HCT116 (cell line): ENCODE data around the gene CCNK. TPM values are rescaled to one million over a fixed set of nuclear protein-coding genes. Genes with fewer than 3 reads are reported as not detected.

ENCODE experiments used
- ATAC-seq: fragments of 200-7000 bp; cut with Tn5 transposase; 2 replicates; pipeline ENCODE4 v1.9.1; 2020; ENCODE audit warnings: mild to moderate bottlenecking, moderate library complexity
- BruUV-seq: library from RNA; stranded (reverse); fragments of 400-500 nt; replicated peaks from 2 replicates; lab custom pipeline; 2021; lab: Mats Ljungman, UMichigan
- CTCF ChIA-PET: fragments of 300-600 bp; sonication (Branson Sonifier 250); formaldehyde crosslinking; loops from one replicate; lab custom pipeline; 2021; ENCODE audit warnings: antibody characterized with exemption; lab: Charles Lee
- POLR2A ChIA-PET: fragments of 300-600, 350-600 bp; sonication (Branson Sonifier 250); formaldehyde crosslinking; loops from one replicate; lab custom pipeline; 2021; ENCODE audit warnings: antibody characterized with exemption; lab: Charles Lee
- RAD21 ChIA-PET, 2 experiments: fragments of 300-600 bp; sonication (Branson Sonifier 250); formaldehyde crosslinking; loops; one replicate each; lab custom pipeline; 2023; ENCODE audit warnings: low total read pairs in 2 of 2; ENCODE audit not compliant: uncharacterized antibody in 2 of 2, unreplicated experiment in 2 of 2, low non-redundant PET in 1 of 2; lab: Charles Lee
- DNase-seq: peaks from one replicate; pipeline ENCODE4 v3.0.0-alpha.2; 2010; ENCODE audit warnings: low read depth, low spot score
- H2AFZ ChIP-seq: fragments of 200-600 bp; shearing (Covaris generic), sonication (generic); 2 replicates; pipeline ENCODE4 v1.6.1; 2017; ENCODE audit warnings: low read depth, mixed run types, mixed read lengths, antibody characterized with exemption, low read length; ENCODE audit not compliant: poor library complexity, severe bottlenecking
- H3K27ac ChIP-seq: 2 replicates; pipeline ENCODE4 v1.5.1; 2012; ENCODE audit warnings: low read depth, low read length
- H3K27me3 ChIP-seq: fragments of 200-600 bp; sonication (generic); 2 replicates; pipeline ENCODE4 v1.6.1; 2016; ENCODE audit warnings: mixed run types, low read length, mixed read lengths; ENCODE audit not compliant: insufficient read depth
- H3K36me3 ChIP-seq, 2 experiments: fragments of 200-500 bp in 1 of 2; fragments of 200-600 bp in 1 of 2; sonication (Bioruptor generic) in 1 of 2; sonication (generic) in 1 of 2; 2 replicates each; pipeline versions ENCODE4 v1.5.1 to v1.6.1; 2014 to 2016; ENCODE audit warnings: low read length in 2 of 2, inconsistent platforms in 1 of 2, mixed read lengths in 1 of 2, mixed run types in 1 of 2; ENCODE audit not compliant: insufficient read depth in 2 of 2, control insufficient read depth in 1 of 2
- H3K4me1 ChIP-seq, 2 experiments: fragments of 200-600 bp in 1 of 2; sonication (generic) in 1 of 2; 2 replicates each; pipeline versions ENCODE4 v1.5.1 to v1.6.1; 2012 to 2017; ENCODE audit warnings: low read length in 2 of 2, inconsistent platforms in 1 of 2, mild to moderate bottlenecking in 1 of 2, mixed read lengths in 1 of 2, mixed run types in 1 of 2, moderate library complexity in 1 of 2; ENCODE audit not compliant: insufficient read depth in 2 of 2, control insufficient read depth in 1 of 2
- H3K4me2 ChIP-seq: fragments of 200-600 bp; sonication (generic); 2 replicates; pipeline ENCODE4 v1.6.1; 2017; ENCODE audit warnings: mixed run types, low read length, mixed read lengths
- H3K4me3 ChIP-seq, 2 experiments: fragments of 200-600 bp in 1 of 2; sonication (generic) in 1 of 2; replicated peaks in 1 of 2; 2 replicates each; pipeline ENCODE4 v1.5.1; 2011 to 2016; ENCODE audit warnings: low read length in 2 of 2, control low read depth in 1 of 2, low read depth in 1 of 2, mild to moderate bottlenecking in 1 of 2, mixed read lengths in 1 of 2, mixed run types in 1 of 2
- H3K79me2 ChIP-seq: fragments of 200-600 bp; sonication (generic); 2 replicates; pipeline ENCODE4 v1.6.1; 2017; ENCODE audit warnings: mild to moderate bottlenecking, mixed run types, low read length, moderate library complexity, mixed read lengths; ENCODE audit not compliant: insufficient read depth
- H3K9ac ChIP-seq: fragments of 200-600 bp; sonication (generic); 2 replicates; pipeline ENCODE4 v1.6.1; 2016; ENCODE audit warnings: low read length, mixed read lengths
- H3K9me2 ChIP-seq: fragments of 200-600 bp; sonication (generic), shearing (Covaris generic); 2 replicates; pipeline ENCODE4 v1.6.1; 2017; ENCODE audit warnings: mixed run types, mild to moderate bottlenecking, moderate library complexity; ENCODE audit not compliant: insufficient read depth
- H3K9me3 ChIP-seq, 2 experiments: fragments of 200-500 bp in 1 of 2; fragments of 200-600 bp in 1 of 2; sonication (Bioruptor generic) in 1 of 2; sonication (generic) in 1 of 2; 2 replicates each; pipeline ENCODE4 v1.6.1; 2014 to 2017; ENCODE audit warnings: low read length in 2 of 2, mixed read lengths in 2 of 2, inconsistent platforms in 1 of 2, low read depth in 1 of 2, mild to moderate bottlenecking in 1 of 2, mixed run types in 1 of 2, moderate library complexity in 1 of 2; ENCODE audit not compliant: control insufficient read depth in 1 of 2, insufficient read depth in 1 of 2
- H4K20me1 ChIP-seq: fragments of 200-600 bp; sonication (generic), shearing (Covaris generic); 2 replicates; pipeline ENCODE4 v1.6.1; 2017; ENCODE audit warnings: mixed run types, mild to moderate bottlenecking, moderate library complexity; ENCODE audit not compliant: insufficient read depth
- ATF3 ChIP-seq: IDR thresholded peaks from 2 replicates; pipeline ENCODE4 v1.6.1; 2012
- CBX3 ChIP-seq: IDR thresholded peaks from 2 replicates; pipeline ENCODE4 v1.6.1; 2012; ENCODE audit warnings: low read depth
- CTCF ChIP-seq, 3 experiments: fragments of 200-600 bp in 1 of 3; sonication (generic) in 1 of 3; IDR thresholded peaks in 2 of 3; conservative IDR thresholded peaks in 1 of 3; 2 replicates each; pipeline ENCODE4 v1.5.1; 2012 to 2017; ENCODE audit warnings: low read depth in 2 of 3, low read length in 2 of 3, antibody characterized with exemption in 1 of 3, borderline replicate concordance in 1 of 3, control low read depth in 1 of 3, mild to moderate bottlenecking in 1 of 3, mixed read lengths in 1 of 3, mixed run types in 1 of 3, moderate library complexity in 1 of 3; ENCODE audit not compliant: insufficient read depth in 1 of 3
- EGR1 ChIP-seq: IDR thresholded peaks from 2 replicates; pipeline ENCODE4 v1.6.1; 2012; ENCODE audit warnings: low read depth
- ELF1 ChIP-seq: IDR thresholded peaks from 2 replicates; pipeline ENCODE4 v1.6.1; 2012; ENCODE audit warnings: low read depth, borderline replicate concordance
- EZH2 ChIP-seq: fragments of 200-600 bp; sonication (generic); IDR thresholded peaks from 2 replicates; pipeline ENCODE4 v1.6.1; 2017; ENCODE audit warnings: antibody characterized with exemption, mixed run types
- POLR2A ChIP-seq: IDR thresholded peaks from 2 replicates; pipeline ENCODE4 v1.7.0; 2011; ENCODE audit warnings: borderline replicate concordance; ENCODE audit not compliant: insufficient read depth, insufficient read length; ENCODE audit errors: extremely low read depth
- POLR2AphosphoS5 ChIP-seq: IDR thresholded peaks from 2 replicates; pipeline ENCODE4 v1.6.1; 2011; ENCODE audit warnings: mild to moderate bottlenecking, low read depth, low read length, moderate library complexity
- RAD21 ChIP-seq: IDR thresholded peaks from 2 replicates; pipeline ENCODE4 v1.6.1; 2012; ENCODE audit warnings: low read depth, mild to moderate bottlenecking
- REST ChIP-seq: IDR thresholded peaks from 2 replicates; pipeline ENCODE4 v1.6.1; 2012; ENCODE audit warnings: low read depth
- SP1 ChIP-seq: IDR thresholded peaks from 2 replicates; pipeline ENCODE4 v1.6.1; 2012; ENCODE audit warnings: low read depth
- ZBTB33 ChIP-seq: IDR thresholded peaks from 2 replicates; pipeline ENCODE4 v1.6.1; 2011; ENCODE audit warnings: mild to moderate bottlenecking, low read length, moderate library complexity; ENCODE audit not compliant: insufficient replicate concordance; ENCODE audit errors: extremely low read depth
- ZFX ChIP-seq: fragments of 450-650 bp; IDR thresholded peaks from 2 replicates; pipeline ENCODE4 v1.6.1; 2017
- intact Hi-C: fragments of 100-400 bp; cut with micrococcal nuclease; formaldehyde crosslinking; loops from 2 replicates; pipeline ENCODE4 v1.10.0; 2022
- total RNA-seq: library from RNA; stranded (reverse); gene quantifications from one replicate; pipeline ENCODE4 v1.2.1, GENCODE V29; 2021; ENCODE audit not compliant: unreplicated experiment

CCNK gene
- total RNA-seq, 1 experiment from 2014 or later, result 68.2 TPM

GRCh38 chr14:99497894-99498293, 16.7 kb downstream of the CCNK start:
- Histone ChIP-seq H3K27ac (no peak overlapping the region), H3K4me1 (no peaks in the 10 kb centered on the region), H3K27me3 (no peaks in the 10 kb centered on the region), H2AFZ (no peak overlapping the region), H3K9me2 (no peaks in the 10 kb centered on the region), H3K36me3 (peaks cover 46 to 68% of the 10 kb centered on the region in 2 experiments; a peak in 3 of 4 replicates), H3K9me3 (no peaks in the 10 kb centered on the region), H3K79me2 (peaks cover 29% of the 10 kb centered on the region), H3K4me3 (no peak overlapping the region), H4K20me1 (no peaks in the 10 kb centered on the region), H3K9ac (no peak overlapping the region), H3K4me2 (no peak overlapping the region)
- intact Hi-C loops, result no loop called here
- ChIA-PET CTCF (no interaction called here), POLR2A (no interaction called here), RAD21 (no interaction called here)
- no peak for TF ChIP-seq POLR2A
- TF ChIP-seq ZBTB33, result no peak
- no peak for TF ChIP-seq EZH2
- no peak for TF ChIP-seq CBX3
- no peak for TF ChIP-seq EGR1
- TF ChIP-seq REST, result no peak
- TF ChIP-seq ELF1, result no peak
- TF ChIP-seq POLR2AphosphoS5, result no peak
- no peak for TF ChIP-seq ZFX
- no peak for TF ChIP-seq RAD21
- no peak for TF ChIP-seq SP1
- TF ChIP-seq ATF3, result no peak
- no peak for TF ChIP-seq CTCF (IDR thresholded peaks at IDR 0.05 in 2 of 3, conservative IDR thresholded peaks at IDR 0.05 in 1 of 3; ENCODE audit: borderline replicate concordance in 1 of 3, insufficient read depth in 1 of 3, low read depth in 2 of 3, low read length in 2 of 3)
- DNase-seq (no peak), ATAC-seq (no peak)
- BruUV-seq, result no TSS peak
